HK-2 (cell line): Measurements from ENCODE around the gene TWIST1.
A peak's percentile ranks its signal among the peaks of the same experiment; 100 is the strongest.

ENCODE experiments used
- DNase-seq: peaks from one replicate; pipeline ENCODE4 v3.0.0-alpha.2; 2018; ENCODE audit not compliant: unreplicated experiment

The TWIST1 gene

DNA sequence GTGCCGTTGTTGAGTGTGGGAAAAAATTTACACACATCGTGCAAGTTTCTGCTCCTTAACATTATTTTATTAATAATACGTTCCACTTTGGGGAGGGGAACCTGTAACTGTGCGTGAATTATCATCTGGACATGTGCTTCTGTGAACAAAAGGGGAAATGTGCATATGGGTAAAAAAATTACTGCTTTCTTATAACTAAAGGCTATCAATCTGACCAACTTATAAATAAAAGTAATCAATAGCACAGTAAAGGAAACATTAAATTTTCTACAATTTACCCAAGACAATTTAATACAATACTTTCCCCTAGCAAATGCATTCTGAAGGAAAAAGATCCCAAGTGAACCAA, 4.5 kb downstream of the TWIST1 start:
- no peak for DNase-seq

DNA sequence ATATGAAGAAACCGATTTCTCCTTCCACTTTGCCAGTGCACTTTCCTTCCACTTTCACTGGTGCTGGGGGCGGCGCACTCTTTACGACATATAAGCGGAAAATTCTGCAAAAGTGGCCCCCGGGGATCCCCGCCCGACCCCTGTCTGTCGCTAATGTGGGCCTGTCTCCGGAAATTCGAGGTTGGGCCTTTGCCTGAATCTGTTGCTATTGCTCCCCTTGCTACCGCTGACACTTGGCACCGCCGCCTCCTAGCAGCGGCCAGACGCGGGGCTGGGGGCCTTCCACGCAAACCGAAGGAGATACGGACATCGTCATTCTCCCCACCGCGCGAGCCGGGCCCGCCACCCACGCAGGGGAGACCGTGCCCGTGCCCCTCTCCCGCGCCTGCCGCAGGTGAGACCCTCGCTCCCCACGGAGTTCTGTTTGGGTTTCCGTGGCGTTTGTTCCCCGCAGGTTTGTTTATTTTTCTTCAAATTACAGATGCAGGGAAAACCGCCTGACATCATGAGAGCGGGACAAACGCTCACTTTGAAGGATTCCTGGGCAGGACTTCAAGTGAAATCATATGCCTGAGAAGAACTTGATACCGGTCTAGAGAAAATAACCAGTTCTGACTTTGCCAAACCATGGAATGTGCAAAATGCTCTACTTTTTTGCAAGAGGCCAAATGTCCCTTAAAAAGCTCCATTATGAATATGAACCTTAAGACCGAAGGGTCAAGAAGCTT, 5.0 kb downstream of the TWIST1 start:
- DNase-seq: no peak

DNA sequence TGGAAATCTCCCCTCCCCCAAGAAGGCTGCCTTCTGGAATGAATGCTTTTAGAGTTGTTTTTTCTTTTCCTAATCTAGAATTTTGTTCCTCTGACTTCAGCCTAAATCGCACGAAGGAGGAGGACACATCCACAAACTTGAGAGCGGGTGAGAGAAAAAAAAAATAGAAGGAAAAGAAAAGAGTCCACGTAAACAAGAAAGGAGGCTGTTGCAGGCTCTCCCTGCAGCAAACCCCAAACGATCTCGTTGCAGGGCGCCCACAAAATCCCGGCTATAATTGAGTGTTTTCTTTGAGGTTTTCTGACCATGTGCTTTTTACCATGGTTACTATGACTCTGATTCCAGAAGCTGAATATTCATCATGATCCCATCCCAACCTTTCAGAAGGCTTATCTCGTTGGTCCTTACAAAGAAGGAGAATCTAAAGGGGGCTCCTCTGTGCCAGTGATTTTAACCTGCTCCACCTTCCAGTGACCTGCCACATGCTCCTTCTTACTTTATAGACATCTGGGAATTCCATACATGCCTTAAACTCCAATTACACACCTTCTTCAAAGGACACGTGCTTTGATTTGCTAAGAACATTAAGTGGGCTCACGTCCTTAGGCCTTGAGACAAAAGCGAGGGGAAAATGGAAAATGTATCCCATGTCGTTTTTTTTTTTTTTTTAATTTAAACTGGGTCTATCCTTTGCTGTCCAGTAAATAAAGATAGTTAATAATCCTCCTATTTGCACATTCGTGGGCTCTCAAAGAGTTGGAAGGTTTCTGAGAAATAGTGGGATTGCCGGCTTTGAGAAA, 5.8 kb downstream of the TWIST1 start:
- no peak for DNase-seq

DNA sequence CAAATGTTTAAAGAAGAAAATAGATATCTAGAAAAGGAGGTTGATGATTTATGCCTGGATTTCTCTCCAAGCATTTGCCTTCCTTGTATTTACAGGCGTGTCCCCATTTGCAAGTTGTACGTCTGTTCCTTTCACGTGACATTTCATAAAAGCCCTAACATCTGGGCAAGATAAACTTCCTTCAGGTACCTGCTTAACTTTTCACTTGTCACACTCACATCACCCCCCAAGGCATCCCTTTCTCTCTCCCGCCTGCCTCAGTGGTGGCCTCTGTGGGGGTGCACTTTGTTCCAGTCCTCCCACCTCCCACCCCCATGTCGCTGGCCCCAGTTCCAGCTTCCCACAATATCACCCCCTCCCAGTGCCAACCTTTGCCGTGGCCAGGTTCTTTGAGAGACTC, 6.7 kb downstream of the TWIST1 start:
- DNase-seq: no peak

DNA sequence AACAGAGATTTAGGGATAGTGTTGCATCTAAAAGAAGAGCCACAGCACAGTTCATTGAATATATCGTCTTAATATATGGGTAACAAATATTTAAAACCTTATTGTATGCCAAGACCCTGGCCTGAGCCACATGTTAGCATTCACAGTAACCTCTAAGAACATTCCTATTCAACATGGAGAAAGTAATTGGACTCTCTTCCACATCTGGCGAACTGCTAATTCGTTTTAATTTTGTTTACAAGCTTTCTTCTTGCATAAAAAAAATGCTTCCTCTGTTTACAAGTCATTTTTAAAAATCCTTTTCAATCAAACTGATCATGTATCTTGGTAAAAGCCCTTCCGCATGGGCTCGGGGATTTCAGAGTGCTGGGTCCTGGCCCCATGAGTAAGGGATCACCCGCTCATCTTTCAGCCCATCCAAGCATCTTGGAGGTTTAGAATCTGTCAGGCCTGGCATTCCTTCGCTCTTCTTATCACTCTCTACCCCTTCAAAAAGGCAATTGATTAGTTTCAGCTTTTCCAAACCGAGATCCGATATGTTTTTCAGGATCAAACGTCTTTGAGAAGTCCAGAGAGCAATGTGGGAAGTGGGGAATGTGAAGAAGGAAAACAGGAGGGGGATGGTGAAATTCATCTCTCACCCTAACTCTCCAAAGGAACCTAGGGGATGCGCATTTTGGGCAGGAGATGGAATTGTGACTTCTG, 7.3 kb downstream of the TWIST1 start:
- DNase-seq: no peak

DNA sequence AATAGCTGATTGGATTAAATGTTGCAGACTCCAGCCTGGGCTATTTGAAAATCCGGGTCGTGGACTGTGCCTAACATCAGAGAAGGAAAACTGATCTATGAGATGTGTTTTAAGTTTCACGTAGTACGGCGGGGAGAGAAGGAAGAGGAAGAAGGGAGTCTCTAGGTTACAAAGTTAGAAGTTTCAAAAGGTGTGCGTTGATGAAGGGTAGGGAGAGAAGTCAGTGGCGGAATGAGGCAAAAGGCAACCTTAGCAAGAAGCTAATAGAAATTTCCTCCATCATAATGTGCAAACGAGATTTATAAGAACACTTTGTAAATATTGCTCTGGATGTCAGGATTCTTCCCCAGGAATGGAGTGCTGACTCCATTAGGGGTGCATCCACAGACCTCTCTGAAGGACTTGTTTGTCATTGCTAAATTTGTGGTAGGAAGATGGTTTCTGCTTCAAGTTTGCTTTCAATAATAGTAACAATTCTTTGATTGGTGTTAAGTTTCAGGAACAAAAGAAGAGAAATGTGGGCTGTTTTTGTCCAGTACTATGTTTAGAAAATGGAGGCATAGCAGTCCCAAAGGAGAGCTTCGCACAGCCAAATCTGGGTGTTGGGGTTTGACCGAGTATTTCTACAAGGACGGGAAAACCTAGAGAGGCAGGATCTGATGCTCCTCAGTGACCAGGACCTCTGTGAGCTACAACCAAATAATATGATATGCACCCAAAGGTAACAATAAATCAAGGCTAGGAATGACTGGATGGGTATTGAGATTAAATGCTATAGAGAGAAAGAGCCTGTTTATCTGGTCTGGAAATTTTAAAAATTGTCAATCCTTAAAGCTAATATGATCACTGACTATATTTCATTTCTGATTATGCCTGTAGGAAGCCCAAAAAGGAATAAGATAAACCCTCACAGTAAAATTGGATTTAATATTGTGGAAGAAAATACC, 8.2 kb downstream of the TWIST1 start:
- DNase-seq: no peak

DNA sequence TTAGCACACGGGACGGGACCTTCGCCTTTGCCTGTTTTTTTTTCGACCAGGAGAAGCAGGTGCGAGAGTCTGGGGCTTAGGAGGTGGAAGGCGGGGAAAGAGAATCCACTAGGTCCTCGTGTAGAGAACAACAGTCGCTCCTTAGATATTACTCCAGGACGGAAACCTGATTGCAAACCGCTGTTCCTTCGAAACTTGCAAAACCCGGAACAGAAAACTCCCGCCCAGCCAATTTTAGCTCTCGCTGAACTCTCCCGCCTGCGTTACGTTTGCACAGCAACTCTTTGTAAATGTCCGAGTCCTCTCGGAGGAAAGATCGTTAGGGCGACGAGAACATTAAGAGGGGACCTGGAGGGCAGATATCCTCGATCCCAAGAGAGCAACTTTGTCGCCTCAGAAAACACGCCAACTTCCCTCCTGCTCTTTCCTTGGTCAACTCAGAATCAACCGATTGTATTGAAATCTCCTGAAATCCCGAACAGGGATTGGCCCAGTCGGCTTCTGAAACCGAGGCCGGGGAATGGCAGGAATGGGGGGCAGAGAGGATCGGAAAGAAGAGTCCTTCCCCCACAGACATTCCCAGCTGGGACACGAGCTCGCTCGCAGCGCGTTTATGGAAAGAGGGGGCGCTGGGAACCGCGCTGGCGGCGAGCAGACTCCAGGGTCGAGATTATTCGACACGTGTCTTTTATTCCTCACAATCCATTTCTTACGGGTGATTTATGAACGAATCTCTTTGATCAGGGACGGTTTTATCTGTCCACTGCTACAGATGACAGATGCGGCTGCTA, 9.9 kb downstream of the TWIST1 start:
- peak; percentile 38 for DNase-seq

DNA sequence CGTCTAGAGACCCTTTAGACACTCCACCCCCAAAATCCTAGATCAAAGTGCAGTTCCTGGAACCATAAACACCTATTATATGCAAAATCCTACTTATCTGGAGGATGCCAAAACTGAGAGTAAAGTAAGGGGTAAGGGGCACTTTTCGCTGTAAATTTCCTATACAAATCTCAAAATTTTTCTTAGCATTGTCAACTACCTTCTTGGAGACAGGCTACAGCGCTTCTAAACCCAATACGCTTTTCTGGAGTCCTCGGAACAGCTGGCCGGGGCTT, 10.4 kb downstream of the TWIST1 start:
- DNase-seq: no peak

DNA sequence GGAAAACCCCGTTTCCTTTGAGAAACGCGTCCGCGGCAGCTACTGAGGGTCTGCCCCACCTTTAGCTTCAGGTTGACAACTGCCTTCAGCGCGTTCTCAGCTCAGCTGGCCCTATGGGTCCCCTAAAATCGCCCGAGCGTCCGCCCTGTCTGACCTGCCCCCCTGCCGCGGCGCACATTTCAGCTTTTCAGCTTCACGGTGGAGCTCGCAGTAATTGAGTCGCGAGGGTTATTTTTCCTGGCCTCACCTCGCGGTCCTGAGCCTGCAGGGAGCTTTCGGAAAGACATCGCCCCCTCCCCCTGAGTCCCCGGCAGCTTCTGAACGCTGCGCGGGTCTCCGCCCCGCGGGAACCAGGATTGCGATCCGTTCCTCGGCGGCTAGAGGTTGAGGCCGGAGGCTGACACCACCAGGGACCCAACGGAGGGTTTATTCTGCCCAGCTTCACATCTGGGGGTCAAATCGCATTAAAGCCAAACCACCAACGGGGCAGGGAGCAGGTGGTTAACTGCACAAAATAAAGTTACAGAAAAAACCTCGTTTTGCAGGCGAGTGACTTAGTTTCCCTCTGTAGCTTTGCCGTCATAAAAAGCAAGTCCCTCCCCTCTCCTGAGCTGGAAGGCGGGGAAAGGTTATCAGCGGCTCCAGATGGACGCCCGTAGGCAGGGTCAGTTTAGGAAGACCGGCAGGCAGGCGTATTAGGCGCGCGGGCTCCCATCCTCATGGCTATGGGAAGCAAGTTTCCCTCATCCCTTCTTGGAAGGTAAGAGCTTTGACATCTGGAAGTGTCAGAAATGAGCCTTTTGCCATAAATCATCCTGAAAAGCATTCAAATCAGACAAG, 11.0 kb downstream of the TWIST1 start:
- no peak for DNase-seq

DNA sequence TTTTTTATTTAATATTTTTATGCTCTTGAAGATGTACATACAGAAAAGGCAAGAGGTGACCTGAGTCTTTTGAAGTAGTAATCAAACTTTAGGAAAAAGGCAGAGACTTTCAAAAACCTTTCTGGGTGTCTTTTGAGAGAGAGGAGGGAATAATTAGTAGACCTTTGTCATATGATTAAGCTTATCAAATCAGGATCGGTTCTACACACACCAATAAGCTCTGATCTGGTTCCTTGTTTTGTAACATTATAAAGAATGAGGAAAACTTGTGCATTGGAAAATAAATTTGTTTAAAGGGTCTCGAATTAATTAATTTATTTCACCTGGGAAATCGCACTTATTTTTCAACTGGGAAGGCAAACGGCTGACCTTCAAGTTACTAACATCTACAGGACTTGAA, 11.9 kb downstream of the TWIST1 start:
- DNase-seq: no peak

DNA sequence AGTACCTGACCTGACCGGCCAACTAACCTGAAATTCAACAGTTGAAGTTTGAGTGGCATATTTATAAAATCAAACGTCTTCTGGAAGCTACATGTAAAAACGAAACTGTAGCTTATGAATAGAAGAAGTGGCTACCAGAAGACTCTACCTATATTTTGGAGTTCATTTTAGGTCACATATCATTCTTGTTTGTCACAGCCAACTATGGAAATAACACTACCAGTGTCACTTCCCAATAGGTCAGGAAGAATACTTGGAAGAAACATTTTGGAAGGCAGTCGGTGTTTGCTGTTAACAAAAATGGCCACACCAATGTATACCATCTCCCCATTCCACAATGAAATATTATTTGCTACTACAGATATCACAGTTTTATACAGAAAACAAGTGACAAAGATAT, 12.6 kb downstream of the TWIST1 start:
- DNase-seq: no peak

DNA sequence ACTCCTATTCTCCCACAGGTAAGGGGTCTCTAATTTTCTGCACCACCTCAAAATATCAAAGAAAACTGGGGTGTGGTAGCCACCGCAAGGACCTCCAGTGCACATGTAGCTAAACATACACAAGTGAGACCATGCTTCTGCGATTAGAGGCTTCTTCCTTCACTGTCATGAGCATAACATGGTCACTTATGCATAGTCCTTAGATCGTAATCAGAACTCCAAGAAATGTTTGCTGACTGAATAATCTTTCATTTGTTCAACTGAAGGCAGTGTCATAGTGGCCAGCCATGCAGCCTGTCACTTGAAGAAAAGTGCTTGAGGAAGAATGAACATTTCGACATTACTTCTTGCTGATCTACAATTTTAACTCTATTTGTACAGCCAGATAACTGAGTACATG, 14.6 kb downstream of the TWIST1 start:
- DNase-seq: no peak

DNA sequence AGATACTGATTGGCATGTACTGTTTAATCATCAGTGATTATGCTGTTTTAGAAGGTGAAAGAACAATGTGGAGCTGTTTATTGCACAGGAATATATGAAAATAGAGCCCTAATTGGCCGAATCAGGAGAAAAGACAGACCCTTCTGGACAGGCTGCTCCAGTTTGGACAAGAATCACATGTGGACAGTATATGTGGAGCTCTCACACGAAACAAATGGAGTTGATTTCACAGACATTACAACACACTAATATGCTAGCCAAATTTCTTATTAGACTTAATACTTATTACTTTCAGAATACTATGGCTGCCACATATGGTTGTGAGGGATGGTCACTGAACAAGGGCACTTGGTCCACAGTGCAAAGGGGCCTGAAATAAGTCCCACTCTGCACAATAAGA, 15.5 kb downstream of the TWIST1 start:
- no peak for DNase-seq

DNA sequence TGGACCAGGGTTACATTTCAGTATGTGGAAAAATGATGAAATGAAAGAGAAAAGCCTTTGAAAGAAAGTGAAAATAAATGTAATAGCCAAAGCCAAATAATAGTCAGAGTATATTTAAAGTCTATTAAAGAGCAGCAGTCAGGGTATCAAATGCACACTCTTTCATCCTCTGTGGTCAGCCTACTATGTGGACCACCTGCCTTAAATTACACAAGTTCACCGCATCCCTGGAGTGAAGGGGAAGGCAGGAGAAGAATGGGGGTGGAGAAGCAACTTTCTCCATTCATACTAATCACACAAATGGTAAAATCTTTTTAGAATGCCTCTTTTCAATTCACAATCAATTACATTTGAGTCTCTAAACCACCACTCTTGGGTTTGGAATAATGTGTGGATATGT, 16.0 kb downstream of the TWIST1 start:
- no peak for DNase-seq

DNA sequence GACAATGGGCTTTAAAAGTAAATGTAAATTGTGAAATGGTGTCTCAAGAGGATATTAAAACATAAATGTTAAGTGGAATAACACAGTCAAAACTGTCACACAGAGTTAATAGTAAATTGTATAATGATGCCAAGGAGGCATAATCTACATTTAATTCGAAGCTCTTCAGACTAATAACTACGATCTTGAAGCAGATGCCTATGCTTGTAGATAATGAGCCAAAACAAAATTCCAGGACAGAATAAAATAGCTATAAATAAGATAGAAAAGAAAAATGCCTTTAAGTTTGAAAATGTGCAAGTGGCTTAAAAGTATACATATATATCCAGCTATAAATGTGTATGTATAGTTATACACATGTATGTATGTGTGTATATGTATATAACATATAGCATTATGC, 17.5 kb downstream of the TWIST1 start:
- DNase-seq: no peak

DNA sequence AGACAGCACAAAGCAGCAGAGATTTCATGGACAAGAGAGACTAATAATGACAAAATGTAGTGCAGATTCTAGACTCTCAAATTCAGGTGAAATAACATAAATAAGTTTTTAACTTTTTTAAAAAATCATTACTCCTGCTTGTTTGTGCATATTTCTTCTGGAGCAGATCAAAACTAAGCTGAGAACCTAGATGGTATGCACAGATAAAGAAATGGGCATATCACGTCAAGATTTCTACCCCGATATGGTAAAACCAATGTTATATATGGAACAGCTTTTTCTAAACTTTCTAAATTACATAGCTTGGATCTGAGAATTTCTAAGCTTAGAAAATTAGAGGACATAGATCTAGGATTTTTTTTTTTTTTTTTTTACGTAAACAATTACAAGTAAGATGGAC, 18.2 kb downstream of the TWIST1 start:
- no peak for DNase-seq

DNA sequence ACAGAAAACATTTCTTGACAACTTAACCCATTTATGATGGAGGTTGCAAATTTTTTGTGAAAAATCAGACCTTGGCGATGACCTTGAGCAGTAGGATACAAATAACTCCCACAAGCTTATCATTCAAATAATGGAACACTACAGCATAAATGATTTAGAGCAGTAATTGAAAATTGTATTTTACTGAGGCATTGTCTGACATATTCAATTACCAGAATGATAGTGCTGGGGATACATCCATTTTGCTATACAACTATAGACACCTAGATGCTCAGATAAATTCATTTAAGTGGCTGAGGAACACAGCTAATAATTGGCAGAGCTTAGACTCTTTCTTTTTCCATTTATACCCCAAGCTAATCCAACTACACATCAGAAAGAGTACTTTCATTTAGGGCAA, 18.9 kb downstream of the TWIST1 start:
- DNase-seq: no peak

DNA sequence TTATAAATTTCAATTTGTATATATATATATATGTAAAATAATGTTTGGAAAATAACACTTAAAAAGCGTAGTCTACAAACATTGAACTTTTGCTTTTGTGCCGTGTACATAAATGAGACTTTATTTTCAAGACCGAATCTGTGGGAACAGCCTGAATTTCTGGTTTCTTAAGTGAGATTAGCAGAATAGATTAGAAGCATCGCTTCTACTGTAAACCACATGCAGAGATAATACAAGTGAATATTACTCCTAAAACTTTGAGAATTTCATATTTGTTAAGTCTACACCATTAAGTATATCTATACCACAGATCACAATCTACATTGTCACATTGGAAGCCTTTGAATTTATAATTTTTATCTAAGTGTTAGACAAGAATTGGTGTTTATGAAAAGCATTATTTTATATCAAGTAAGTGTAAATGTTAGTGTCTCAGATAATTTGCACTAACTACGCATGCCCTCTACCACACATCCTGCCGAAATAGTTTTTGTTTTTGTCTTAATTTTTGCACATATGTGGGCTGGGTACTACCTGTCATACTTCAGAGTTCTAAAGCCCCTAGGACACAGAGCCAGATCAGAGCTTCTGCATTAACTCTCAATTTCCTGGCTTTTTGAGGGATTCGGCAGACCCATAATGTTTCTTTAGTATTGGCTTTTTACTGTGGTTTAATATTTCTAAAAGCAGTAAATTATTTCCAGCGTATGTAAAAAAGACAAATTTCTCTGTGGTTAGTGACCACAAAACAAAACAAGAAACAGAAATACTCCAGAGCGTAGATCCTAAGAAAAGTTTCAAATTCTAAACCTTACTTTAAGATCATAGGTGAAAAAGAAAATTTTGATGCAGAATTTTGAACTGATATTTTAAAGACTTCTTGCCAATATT, 20.0 kb downstream of the TWIST1 start:
- DNase-seq: no peak

DNA sequence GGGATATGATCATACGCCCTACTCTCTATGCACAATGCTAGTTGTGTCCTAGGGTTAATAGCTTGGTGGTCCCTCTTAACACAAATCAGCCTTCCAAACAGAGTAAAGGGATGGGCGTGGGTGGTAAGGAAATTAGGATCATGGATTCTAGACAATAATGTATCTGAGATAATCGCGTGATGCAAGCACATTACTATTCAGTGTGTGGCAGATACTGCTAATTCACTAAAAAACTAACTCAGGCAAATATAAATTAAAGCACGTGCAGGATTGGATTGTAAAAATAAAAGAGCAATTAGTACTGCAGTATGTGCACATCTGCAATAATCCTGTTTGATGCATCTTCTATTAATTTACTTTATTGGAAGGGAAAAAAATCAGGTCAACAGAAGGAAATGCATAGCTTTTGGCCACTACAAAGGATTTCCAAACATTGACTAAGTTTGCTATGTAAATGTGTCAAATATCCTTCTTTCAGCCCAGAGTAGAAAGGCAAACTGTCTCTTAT, 22.0 kb downstream of the TWIST1 start:
- no peak for DNase-seq
